Activated CD4-positive, alpha-beta T cell treated with anti-CD3 and anti-CD28 coated beads, Interleukin-2, amount 10 ng/mL, durations not matched to agents 24 days and 14 days (primary cell): ENCODE measurements around the gene KIF1B. TPM values are rescaled to one million over a fixed set of nuclear protein-coding genes. Genes with fewer than 3 reads are reported as not detected.
"Not testable (repeated sequence)": the region's sequence is repeated elsewhere in the genome, so short reads cannot be mapped to it uniquely, and the experiment has no call there.

ENCODE experiments used
- DNase-seq: peaks from one replicate; pipeline ENCODE4 v3.0.0; 2022
- H3K27ac Mint-ChIP-seq: one replicate; pipeline ENCODE4 v1.8.0; 2022; ENCODE audit warnings: mild to moderate bottlenecking, mixed read lengths
- H3K27me3 Mint-ChIP-seq: one replicate; pipeline ENCODE4 v1.8.0; 2022; ENCODE audit warnings: mixed read lengths
- H3K36me3 Mint-ChIP-seq: one replicate; pipeline ENCODE4 v1.8.0; 2022; ENCODE audit warnings: low read depth, mild to moderate bottlenecking, mixed read lengths
- H3K4me1 Mint-ChIP-seq: one replicate; pipeline ENCODE4 v1.8.0; 2021; ENCODE audit warnings: mixed read lengths
- H3K4me3 Mint-ChIP-seq: one replicate; pipeline ENCODE4 v1.8.0; 2022; ENCODE audit warnings: mild to moderate bottlenecking, moderate library complexity, mixed read lengths
- H3K9me3 Mint-ChIP-seq: one replicate; pipeline ENCODE4 v1.8.0; 2021; ENCODE audit warnings: mixed read lengths
- intact Hi-C: fragments of 100-400 bp; cut with micrococcal nuclease; formaldehyde crosslinking; loops from one replicate; pipeline ENCODE4 v1.15.1; 2023
- total RNA-seq: library from RNA; stranded (reverse); gene quantifications from 2 replicates; pipeline ENCODE4 v1.2.3, GENCODE V29; 2022

KIF1B gene
- total RNA-seq, 1 donor from 2014 or later = 19.3 TPM

- Mint-ChIP-seq H3K4me1 (peaks cover 11% of the 10 kb centered on the region), H3K27me3 (no peaks in the 10 kb centered on the region), H3K36me3 (peaks cover 10% of the 10 kb centered on the region), H3K9me3 (no peaks in the 10 kb centered on the region), H3K4me3 (no peak overlapping the region), H3K27ac (peak overlapping the region; percentile 47)
- intact Hi-C loops = no loop called here
- no peak for DNase-seq
These were observed 149.7 kb downstream of the KIF1B start for GRCh38 chr1:10360045-10360444.

GRCh38 chr1:10361515-10361914 is 151.1 kb downstream of the KIF1B start:
- no peaks in the 10 kb centered on the region for H3K9me3 Mint-ChIP-seq

GRCh38 chr1:10368194-10368593 is 157.8 kb downstream of the KIF1B start:
- Mint-ChIP-seq H3K9me3 (no peaks in the 10 kb centered on the region), H3K27ac (no peak overlapping the region)
- intact Hi-C loops = no loop called here

More at GRCh38 chr1:10361515-10361914, 151.1 kb downstream of the KIF1B start:
- no peak overlapping the region for H3K27ac Mint-ChIP-seq
- H3K4me3 Mint-ChIP-seq = no peak overlapping the region
- H3K4me1 Mint-ChIP-seq = peaks cover 11% of the 10 kb centered on the region
- H3K27me3 Mint-ChIP-seq = no peaks in the 10 kb centered on the region
- peaks cover 15% of the 10 kb centered on the region for H3K36me3 Mint-ChIP-seq
- intact Hi-C loops = no loop called here
- no peak for DNase-seq

GRCh38 chr1:10374442-10374860 is 164.1 kb downstream of the KIF1B start:
- DNase-seq = no peak
- Mint-ChIP-seq H3K36me3 (peaks cover 10% of the 10 kb centered on the region), H3K27me3 (no peaks in the 10 kb centered on the region), H3K27ac (no peak overlapping the region), H3K4me1 (no peaks in the 10 kb centered on the region), H3K9me3 (no peaks in the 10 kb centered on the region), H3K4me3 (no peak overlapping the region)
- intact Hi-C loops = no loop called here

More at GRCh38 chr1:10368194-10368593, 157.8 kb downstream of the KIF1B start:
- no peak for DNase-seq
- Mint-ChIP-seq H3K27me3 (no peaks in the 10 kb centered on the region), H3K4me1 (no peaks in the 10 kb centered on the region), H3K36me3 (peaks cover 8% of the 10 kb centered on the region), H3K4me3 (no peak overlapping the region)

GRCh38 chr1:10377365-10378029 is 167.1 kb downstream of the KIF1B start:
- peak; percentile 82 for DNase-seq
- H3K27me3 Mint-ChIP-seq, H3K4me3 Mint-ChIP-seq, H3K27ac Mint-ChIP-seq, H3K36me3 Mint-ChIP-seq, H3K4me1 Mint-ChIP-seq, H3K9me3 Mint-ChIP-seq: not testable (repeated sequence)
- intact Hi-C loops = loop anchor here (1.0 kb wide), 1 partner anchor 51 kb away; no protein-coding TSS in a partner anchor

GRCh38 chr1:10378081-10378841 is 167.9 kb downstream of the KIF1B start:
- H3K36me3 Mint-ChIP-seq = peaks cover 8% of the 10 kb centered on the region
- DNase-seq = no peak
- intact Hi-C loops = no loop called here
- H3K9me3 Mint-ChIP-seq = no peaks in the 10 kb centered on the region
- H3K4me3 Mint-ChIP-seq = no peak overlapping the region
- H3K4me1 Mint-ChIP-seq = no peaks in the 10 kb centered on the region
- no peaks in the 10 kb centered on the region for H3K27me3 Mint-ChIP-seq
- no peak overlapping the region for H3K27ac Mint-ChIP-seq

GRCh38 chr1:10379101-10379620 is 168.8 kb downstream of the KIF1B start:
- no peaks in the 10 kb centered on the region for H3K27me3 Mint-ChIP-seq
- H3K27ac Mint-ChIP-seq = no peak overlapping the region

GRCh38 chr1:10379676-10380075 is 169.3 kb downstream of the KIF1B start:
- Mint-ChIP-seq H3K27ac (no peak overlapping the region), H3K4me3 (no peak overlapping the region), H3K4me1 (no peaks in the 10 kb centered on the region), H3K27me3 (no peaks in the 10 kb centered on the region), H3K9me3 (no peaks in the 10 kb centered on the region), H3K36me3 (peaks cover 6% of the 10 kb centered on the region)
- intact Hi-C loops = no loop called here
- DNase-seq = no peak

More at GRCh38 chr1:10379101-10379620, 168.8 kb downstream of the KIF1B start:
- no peaks in the 10 kb centered on the region for H3K9me3 Mint-ChIP-seq
- DNase-seq = no peak
- H3K4me3 Mint-ChIP-seq = no peak overlapping the region
- intact Hi-C loops = no loop called here
- H3K4me1 Mint-ChIP-seq = no peaks in the 10 kb centered on the region
- H3K36me3 Mint-ChIP-seq = peaks cover 6% of the 10 kb centered on the region

- DNase-seq = no peak
- H3K36me3 Mint-ChIP-seq = peaks cover 5% of the 10 kb centered on the region
- no peak overlapping the region for H3K27ac Mint-ChIP-seq
- intact Hi-C loops = no loop called here
- H3K4me1 Mint-ChIP-seq = no peaks in the 10 kb centered on the region
- H3K4me3 Mint-ChIP-seq = no peak overlapping the region
- no peaks in the 10 kb centered on the region for H3K9me3 Mint-ChIP-seq
- no peaks in the 10 kb centered on the region for H3K27me3 Mint-ChIP-seq
These were observed 170.4 kb downstream of the KIF1B start for GRCh38 chr1:10380594-10381275.

GRCh38 chr1:10383630-10384029 is 173.3 kb downstream of the KIF1B start:
- Mint-ChIP-seq H3K4me3 (no peak overlapping the region), H3K36me3 (no peaks in the 10 kb centered on the region), H3K27ac (no peak overlapping the region), H3K4me1 (peaks cover 3% of the 10 kb centered on the region), H3K27me3 (no peaks in the 10 kb centered on the region), H3K9me3 (no peaks in the 10 kb centered on the region)
- intact Hi-C loops = no loop called here
- no peak for DNase-seq

GRCh38 chr1:10384219-10384618 is 173.8 kb downstream of the KIF1B start:
- Mint-ChIP-seq H3K27me3 (no peaks in the 10 kb centered on the region), H3K4me3 (no peak overlapping the region), H3K4me1 (peaks cover 3% of the 10 kb centered on the region), H3K36me3 (no peaks in the 10 kb centered on the region), H3K9me3 (no peaks in the 10 kb centered on the region), H3K27ac (no peak overlapping the region)
- no peak for DNase-seq
- intact Hi-C loops = no loop called here

GRCh38 chr1:10386761-10387676 is 176.6 kb downstream of the KIF1B start:
- no peak for DNase-seq
- Mint-ChIP-seq H3K27ac (no peak overlapping the region), H3K4me1 (peaks cover 3% of the 10 kb centered on the region), H3K4me3 (no peak overlapping the region), H3K9me3 (no peaks in the 10 kb centered on the region), H3K36me3 (no peaks in the 10 kb centered on the region), H3K27me3 (no peaks in the 10 kb centered on the region)
- intact Hi-C loops = no loop called here

- DNase-seq = peak; percentile 59
- intact Hi-C loops = no loop called here
- Mint-ChIP-seq H3K9me3 (no peaks in the 10 kb centered on the region), H3K4me1 (peaks cover 3% of the 10 kb centered on the region), H3K36me3 (no peaks in the 10 kb centered on the region), H3K27ac (no peak overlapping the region), H3K27me3 (no peaks in the 10 kb centered on the region), H3K4me3 (no peak overlapping the region)
These were observed 177.5 kb downstream of the KIF1B start for GRCh38 chr1:10387677-10388386.
